Measurements from ENCODE around the gene FRAT1. TPM values are rescaled to one million over a fixed set of nuclear protein-coding genes. Genes with fewer than 3 reads are reported as not detected.

Gene FRAT1
- total RNA-seq, 4 donors from 2014 or later: 5.8 to 15.7 (median 10.3) TPM

- Histone ChIP-seq H3K4me3 (no peak overlapping the region), H3K27me3 (no peaks in the 10 kb centered on the region), H3K4me1 (peaks cover 5 to 58% (median 33%) of the 10 kb centered on the region in 4 donors), H3K9me3 (no peaks in the 10 kb centered on the region), H3K36me3 (no peaks in the 10 kb centered on the region), H3K27ac (no peak overlapping the region)
- 85 to 88% methylated on average over 9 of the region's 9 CpGs for whole genome bisulfite sequencing, 2 donors (ENCODE audit: low coverage in 1 of 2)
- in situ Hi-C loops (cut with MboI; ENCODE audit: low pct_ligation_motif_present in 1 of 4, low pct_unique_long_range_greater_than_20kb in 1 of 4, low sequenced_read_pairs in 3 of 4): no loop called here
- intact Hi-C loops (cut with DNase I; ENCODE audit: low total_unique reads): no loop called here
- no peak for DNase-seq
- TF ChIP-seq, protein P1, sequence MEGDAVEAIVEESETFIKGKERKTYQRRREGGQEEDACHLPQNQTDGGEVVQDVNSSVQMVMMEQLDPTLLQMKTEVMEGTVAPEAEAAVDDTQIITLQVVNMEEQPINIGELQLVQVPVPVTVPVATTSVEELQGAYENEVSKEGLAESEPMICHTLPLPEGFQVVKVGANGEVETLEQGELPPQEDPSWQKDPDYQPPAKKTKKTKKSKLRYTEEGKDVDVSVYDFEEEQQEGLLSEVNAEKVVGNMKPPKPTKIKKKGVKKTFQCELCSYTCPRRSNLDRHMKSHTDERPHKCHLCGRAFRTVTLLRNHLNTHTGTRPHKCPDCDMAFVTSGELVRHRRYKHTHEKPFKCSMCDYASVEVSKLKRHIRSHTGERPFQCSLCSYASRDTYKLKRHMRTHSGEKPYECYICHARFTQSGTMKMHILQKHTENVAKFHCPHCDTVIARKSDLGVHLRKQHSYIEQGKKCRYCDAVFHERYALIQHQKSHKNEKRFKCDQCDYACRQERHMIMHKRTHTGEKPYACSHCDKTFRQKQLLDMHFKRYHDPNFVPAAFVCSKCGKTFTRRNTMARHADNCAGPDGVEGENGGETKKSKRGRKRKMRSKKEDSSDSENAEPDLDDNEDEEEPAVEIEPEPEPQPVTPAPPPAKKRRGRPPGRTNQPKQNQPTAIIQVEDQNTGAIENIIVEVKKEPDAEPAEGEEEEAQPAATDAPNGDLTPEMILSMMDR (IDR thresholded peaks at IDR 0.05): no peak
- TF ChIP-seq POLR2AphosphoS5 (IDR thresholded peaks at IDR 0.05): no peak
- TF ChIP-seq POLR2A (IDR thresholded peaks at IDR 0.05): no peak
- TF ChIP-seq EP300 (IDR thresholded peaks at IDR 0.05; ENCODE audit: low read depth): no peak
Measured at GRCh38 chr10:97325754-97326153, 6.7 kb downstream of the FRAT1 start.

- H3K4me3 ChIP-seq: no peak overlapping the region
- 56% methylated on average over 7 of the region's 7 CpGs; no CpG with 5 or more reads in 1 of the 2 donors for WGBS, 2 donors (ENCODE audit: low coverage in 1 of 2)
- TF ChIP-seq POLR2A (IDR thresholded peaks at IDR 0.05) (no peak), POLR2AphosphoS5 (IDR thresholded peaks at IDR 0.05) (no peak), EP300 (IDR thresholded peaks at IDR 0.05; ENCODE audit: low read depth) (no peak)
- TF ChIP-seq, protein P1 (IDR thresholded peaks at IDR 0.05): no peak
- in situ Hi-C loops (cut with MboI; ENCODE audit: low pct_ligation_motif_present in 1 of 4, low pct_unique_long_range_greater_than_20kb in 1 of 4, low sequenced_read_pairs in 3 of 4): no loop called here
- no peak for DNase-seq
- H3K27ac ChIP-seq: peak overlapping the region; percentile 47 to 75 (median 52)
- H3K9me3 ChIP-seq: no peaks in the 10 kb centered on the region
- H3K36me3 ChIP-seq: no peaks in the 10 kb centered on the region
- no peaks in the 10 kb centered on the region for H3K27me3 ChIP-seq
- intact Hi-C loops (cut with DNase I; ENCODE audit: low total_unique reads): no loop called here
- H3K4me1 ChIP-seq: peaks cover 12 to 60% (median 38%) of the 10 kb centered on the region in 4 donors
Measured at GRCh38 chr10:97327348-97328294, 8.6 kb downstream of the FRAT1 start.

GRCh38 chr10:97328646-97329453 is 9.8 kb downstream of the FRAT1 start:
- peaks cover 12 to 62% (median 38%) of the 10 kb centered on the region in 4 donors for H3K4me1 ChIP-seq
- in situ Hi-C loops (cut with MboI; ENCODE audit: low pct_ligation_motif_present in 1 of 4, low pct_unique_long_range_greater_than_20kb in 1 of 4, low sequenced_read_pairs in 3 of 4) (no loop called here), intact Hi-C loops (cut with DNase I; ENCODE audit: low total_unique reads) (no loop called here)
- no peaks in the 10 kb centered on the region for H3K36me3 ChIP-seq
- H3K27me3 ChIP-seq: no peaks in the 10 kb centered on the region
- DNase-seq: no peak
- H3K9me3 ChIP-seq: no peaks in the 10 kb centered on the region
- TF ChIP-seq, protein P1 (IDR thresholded peaks at IDR 0.05): no peak
- TF ChIP-seq EP300 (IDR thresholded peaks at IDR 0.05; ENCODE audit: low read depth) (no peak), POLR2A (IDR thresholded peaks at IDR 0.05) (no peak), POLR2AphosphoS5 (IDR thresholded peaks at IDR 0.05) (no peak)
- H3K27ac ChIP-seq: peak overlapping the region; percentile 47 to 75 (median 52)
- WGBS, 2 donors (ENCODE audit: low coverage in 1 of 2): 72 to 74% methylated on average over 3 of the region's 3 CpGs
- peak overlapping the region in 1 of 4 donors; percentile 3 for H3K4me3 ChIP-seq

DNA sequence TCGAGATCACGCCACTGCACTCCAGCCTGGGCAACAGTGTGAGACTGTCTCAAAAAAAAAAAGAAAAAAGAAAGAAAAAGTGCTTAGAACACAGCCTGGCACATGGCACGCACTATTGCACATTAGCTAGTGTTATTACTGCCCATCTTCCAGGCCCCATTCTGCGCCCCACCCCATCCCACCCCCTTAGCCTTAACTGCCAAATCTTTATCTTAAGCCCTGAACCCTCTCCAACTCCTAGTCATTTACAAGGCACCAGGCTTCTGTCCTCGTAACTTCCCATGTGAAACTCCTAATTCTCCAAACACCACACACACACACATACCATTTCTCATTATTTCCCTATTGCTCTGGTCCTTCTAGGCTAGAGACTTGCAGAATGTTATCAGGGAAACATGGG is 10.7 kb downstream of the FRAT1 start:
- Histone ChIP-seq H3K36me3 (no peaks in the 10 kb centered on the region), H3K27ac (peak overlapping the region; percentile 47 to 75 (median 52)), H3K4me1 (peaks cover 12 to 62% (median 38%) of the 10 kb centered on the region in 4 donors), H3K27me3 (no peaks in the 10 kb centered on the region), H3K9me3 (no peaks in the 10 kb centered on the region), H3K4me3 (peak overlapping the region in 1 of 4 donors; percentile 3)
- in situ Hi-C loops (cut with MboI; ENCODE audit: low pct_ligation_motif_present in 1 of 4, low pct_unique_long_range_greater_than_20kb in 1 of 4, low sequenced_read_pairs in 3 of 4): no loop called here
- TF ChIP-seq EP300 (IDR thresholded peaks at IDR 0.05; ENCODE audit: low read depth) (no peak), POLR2A (IDR thresholded peaks at IDR 0.05) (no peak), POLR2AphosphoS5 (IDR thresholded peaks at IDR 0.05) (no peak)
- TF ChIP-seq, protein P1 (IDR thresholded peaks at IDR 0.05): no peak
- WGBS, 2 donors (ENCODE audit: low coverage in 1 of 2): 68 to 76% methylated on average over 4 to 5 of the region's 5 CpGs
- intact Hi-C loops (cut with DNase I; ENCODE audit: low total_unique reads): no loop called here
- DNase-seq: no peak

Data from transverse colon (tissue), 4 donors.